ENCODE data around the gene CFAP410.
"Not testable (repeated sequence)": the region's sequence is repeated elsewhere in the genome, so short reads cannot be mapped to it uniquely, and the experiment has no call there.

The CFAP410 gene

DNA sequence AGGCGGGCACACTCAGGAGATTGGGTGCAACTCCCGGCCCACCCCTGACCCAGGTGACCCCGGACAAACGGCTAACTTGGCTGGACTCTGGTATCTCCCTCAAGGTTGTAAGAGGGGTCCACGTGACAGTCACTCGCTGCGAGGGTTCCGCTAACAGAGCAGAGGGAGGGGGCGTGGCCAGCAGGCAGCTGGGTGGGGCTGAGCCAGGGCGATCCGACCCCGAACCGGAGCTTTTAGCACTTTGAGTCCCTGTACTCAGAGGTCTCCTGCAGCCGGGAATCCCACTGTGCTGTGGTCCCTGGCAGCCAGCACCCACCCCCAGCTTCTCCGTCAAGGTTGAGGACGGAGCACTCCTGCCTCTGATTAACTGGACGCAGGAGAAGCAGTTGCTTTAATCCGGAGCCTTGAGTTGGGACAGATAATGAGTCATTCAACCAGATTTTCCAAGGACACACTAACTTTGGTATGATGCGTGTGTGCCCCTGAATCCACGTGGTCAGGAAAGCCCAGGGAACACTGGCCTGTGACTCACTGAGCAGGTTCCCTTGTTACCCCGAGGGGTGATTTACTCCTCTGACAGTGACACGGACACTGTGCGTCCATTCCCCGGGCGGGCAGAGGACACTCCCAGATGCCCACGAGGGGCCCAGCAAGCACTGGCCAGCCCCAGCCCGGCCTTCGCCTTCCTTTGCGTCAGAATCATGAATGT is 31.0 kb upstream of the CFAP410 start:
- no peak for DNase-seq (ENCODE audit: low read depth in 3 of 3, low spot score in 1 of 3)

DNA sequence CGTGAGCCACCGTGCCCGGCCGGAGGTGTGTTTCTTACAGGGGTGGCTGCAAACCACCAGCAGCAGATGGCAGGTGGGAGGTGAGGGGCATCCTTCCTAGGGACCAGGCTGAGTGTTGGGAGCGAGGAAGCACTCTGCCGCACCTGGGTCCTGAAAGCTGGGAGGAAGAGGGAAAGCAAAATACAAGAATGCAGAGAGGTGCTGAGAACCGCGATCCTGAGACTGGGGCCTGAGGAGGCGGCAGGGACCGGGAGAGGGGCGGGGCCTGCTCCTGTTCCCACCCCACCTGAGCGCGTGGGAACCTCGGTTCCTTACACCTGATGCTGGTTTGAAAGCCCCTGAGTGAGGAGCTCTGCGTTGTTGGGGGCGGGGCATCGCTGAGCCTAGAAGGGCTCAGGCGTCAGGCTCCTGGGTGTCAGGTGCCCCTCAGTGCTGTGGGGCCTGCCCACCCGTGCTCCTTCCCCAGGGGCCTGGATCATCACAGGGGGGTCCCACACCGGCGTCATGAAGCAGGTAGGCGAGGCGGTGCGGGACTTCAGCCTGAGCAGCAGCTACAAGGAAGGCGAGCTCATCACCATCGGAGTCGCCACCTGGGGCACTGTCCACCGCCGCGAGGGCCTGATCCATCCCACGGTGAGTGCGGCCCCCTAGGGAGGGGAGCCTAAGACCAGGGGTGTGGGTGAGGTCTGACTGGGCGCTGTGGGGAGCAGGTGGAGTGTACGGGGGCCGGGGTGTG is 29.7 kb upstream of the CFAP410 start:
- no peak for DNase-seq (ENCODE audit: low read depth in 3 of 3, low spot score in 1 of 3)

DNA sequence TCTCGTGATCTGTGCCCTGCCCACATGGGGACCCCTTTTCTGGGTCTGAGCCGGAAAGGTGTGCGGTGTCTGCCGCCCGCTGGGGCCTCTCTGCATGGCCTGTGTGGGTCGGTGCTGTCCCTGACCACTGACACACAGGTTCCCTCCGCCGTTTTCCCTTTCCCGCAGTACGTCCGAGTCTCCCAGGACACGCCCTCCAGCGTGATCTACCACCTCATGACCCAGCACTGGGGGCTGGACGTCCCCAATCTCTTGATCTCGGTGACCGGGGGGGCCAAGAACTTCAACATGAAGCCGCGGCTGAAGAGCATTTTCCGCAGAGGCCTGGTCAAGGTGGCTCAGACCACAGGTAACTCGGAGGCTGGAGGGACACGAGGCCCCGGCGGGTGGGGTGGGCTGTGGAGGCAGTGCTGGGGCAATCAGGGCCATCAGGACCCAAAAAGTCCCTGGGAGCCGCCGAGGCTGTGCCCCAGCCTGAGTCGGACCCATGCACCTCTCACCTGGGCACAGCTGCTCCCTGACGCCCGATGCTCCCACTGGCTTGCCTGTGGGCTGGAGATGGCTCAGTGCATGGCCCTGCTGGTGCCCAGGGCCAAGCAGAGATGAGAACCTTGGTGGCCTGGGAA is 27.5 kb upstream of the CFAP410 start:
- DNase-seq (ENCODE audit: low read depth in 3 of 3, low spot score in 1 of 3), result no peak

DNA sequence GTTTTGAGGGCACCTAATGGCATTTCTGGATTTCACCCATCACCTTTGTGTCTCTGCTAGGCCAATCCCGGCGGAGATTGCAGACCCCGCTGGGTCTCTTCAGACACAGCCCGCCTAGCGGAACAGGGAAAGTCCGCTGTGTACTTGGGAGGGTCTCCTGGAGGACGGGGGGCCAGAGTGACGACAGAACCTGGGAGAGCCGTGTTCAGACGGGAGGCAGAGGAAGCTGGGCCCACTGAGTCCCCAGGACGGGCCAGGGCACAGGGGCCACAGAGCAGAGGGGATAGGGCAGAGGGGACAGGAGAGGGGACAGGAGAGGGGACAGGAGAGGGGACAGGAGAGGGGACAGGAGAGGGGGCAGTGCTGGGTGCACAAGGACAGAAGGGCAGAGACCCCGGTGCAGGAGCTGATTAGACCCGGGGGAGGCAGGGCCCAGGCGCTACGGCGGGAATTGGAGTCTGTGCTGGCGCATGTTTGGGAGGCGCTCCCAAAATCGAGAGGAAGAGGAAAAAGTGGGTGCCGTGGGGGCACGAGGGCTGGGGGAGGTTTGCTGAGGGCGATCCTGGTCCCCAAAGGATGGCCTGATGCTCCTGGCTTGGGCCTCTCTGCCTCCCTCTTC is 26.9 kb upstream of the CFAP410 start:
- DNase-seq (ENCODE audit: low read depth in 3 of 3, low spot score in 1 of 3), result no peak

DNA sequence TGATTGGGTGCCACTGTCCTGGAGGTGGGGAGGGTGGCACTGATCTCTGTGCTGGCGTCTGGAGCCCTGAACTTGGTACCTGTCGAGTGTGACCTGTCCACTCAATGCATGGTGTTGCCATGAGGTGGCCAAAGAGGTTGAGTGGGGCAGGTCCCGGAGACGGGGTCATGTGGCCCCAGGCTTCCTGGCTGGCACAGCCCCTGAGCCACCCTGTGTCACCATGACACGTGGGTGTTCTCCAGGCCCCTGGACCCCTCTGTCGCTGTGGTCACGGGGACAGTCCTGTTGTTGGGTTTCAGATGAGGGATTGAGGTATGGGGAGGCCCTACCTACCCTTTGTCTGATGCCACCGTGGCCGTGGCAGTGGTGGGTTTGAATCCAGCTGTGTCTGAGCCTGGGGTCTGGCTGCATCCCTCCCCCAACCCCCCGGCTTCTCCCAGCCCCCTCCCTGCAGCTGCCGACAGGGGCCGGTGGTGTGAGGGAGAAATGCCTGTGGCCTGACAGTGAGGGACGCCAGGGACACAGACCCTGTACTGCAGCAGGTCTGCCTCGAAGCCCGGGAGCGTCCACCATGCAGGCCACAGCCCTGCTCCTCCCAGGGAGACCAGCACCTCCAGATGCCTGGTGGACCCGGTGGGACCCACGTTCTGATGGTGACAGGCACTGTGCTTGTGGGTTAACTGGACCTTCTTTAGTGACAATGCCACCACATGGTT is 26.2 kb upstream of the CFAP410 start:
- DNase-seq (ENCODE audit: low read depth in 3 of 3, low spot score in 1 of 3), result no peak

DNA sequence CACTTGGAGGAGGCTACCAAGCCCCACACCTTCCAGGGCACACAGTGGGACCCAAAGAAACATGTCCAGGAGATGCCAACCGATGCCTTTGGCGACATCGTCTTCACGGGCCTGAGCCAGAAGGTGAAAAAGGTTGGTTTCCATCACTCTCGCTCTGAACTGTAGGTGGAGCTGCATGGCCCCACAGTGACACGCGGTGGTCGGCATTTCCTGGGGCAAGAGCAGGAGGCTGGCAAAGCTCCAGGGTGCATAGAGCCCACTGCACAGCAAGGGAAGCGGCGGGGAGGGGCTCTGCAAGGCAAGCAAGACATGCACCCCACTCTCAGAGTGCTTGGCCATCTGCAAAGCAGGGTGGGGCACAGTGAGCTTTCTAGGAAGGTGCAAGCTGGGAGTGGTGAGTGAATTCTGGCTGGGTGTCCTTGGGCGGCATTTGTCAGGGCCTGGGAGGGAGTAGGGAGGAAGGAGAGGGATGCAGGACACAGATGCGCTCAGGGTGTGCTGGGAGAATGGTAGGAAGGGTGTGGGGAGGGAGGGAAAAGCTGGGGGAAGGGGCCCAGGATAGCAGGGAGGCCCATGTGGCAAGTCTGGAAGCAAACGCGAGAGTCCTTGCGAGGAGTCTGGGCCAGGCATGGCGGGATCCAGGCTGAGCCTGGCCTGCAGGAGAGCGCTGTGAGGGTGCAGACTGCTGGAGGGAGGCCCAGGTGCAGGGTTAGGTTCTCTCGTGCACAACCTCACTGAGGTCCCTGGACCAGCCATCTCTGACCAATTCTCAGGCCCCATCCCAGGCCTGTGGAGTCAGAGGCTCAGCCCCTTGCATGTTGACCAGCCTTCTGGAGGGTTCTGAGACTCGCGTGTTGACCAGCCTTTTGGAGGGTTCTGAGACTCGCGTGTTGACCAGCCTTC is 25.2 kb upstream of the CFAP410 start:
- no peak for DNase-seq (ENCODE audit: low read depth in 3 of 3, low spot score in 1 of 3)

DNA sequence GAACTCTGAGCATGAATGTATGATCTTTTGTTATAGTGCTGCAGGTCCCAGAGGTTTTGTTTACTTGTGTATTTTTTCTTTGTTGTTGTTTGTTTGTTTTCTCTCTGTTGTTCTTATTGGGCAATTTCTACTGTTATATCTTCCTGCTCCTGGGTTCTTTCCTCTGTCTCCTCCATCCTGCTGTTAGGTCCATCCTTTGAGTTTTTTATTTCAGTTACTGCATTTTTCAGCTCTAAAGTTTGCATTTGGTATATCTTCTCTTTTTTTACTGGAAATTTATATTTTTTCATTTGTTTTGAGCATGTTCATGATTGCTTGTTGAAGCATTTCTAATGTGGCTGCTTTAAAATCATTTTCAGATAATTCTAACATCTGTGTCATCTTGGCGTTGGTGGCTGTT is 24.1 kb upstream of the CFAP410 start:
- no peak for DNase-seq (ENCODE audit: low read depth in 3 of 3, low spot score in 1 of 3)

DNA sequence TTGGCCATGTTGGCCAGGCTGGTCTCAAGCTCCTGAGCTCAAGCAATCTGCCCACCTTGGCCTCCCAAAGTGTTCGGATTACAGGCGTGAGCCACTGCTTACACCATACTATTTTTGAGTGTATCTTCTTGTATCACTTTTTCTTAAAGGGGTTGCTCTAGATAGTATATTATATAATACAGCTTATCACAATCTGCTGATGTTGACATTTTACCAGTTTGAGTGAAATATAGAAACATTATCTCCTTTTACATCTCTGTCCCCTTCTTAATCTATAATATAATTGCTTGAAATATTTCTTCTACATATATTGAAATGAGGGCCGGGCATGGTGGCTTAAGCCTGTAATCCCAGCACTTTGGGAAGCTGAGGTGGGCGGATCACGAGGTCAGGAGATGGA is 22.7 kb upstream of the CFAP410 start:
- not testable (repeated sequence) for DNase-seq (ENCODE audit: low read depth in 3 of 3, low spot score in 1 of 3)

DNA sequence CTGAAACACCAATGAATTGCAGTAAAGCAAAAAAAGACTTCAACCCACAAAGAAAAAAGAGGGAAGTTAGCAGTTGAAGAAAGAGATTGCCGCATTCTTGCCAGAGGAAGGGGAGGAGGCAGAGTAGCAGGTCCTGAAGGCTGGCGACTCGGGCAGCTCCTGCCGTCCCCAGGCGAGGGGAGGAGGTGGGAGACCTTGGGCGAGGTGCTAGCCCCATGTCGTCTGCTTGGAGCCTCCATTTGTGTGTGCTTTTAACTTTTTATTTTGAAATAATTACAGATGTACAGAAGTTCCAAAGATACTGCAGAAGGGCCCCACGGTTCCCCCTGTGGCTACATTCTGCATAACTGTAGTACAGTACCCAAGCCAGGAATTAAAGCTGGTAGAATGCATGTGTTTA is 21.0 kb upstream of the CFAP410 start:
- no peak for DNase-seq (ENCODE audit: low read depth in 3 of 3, low spot score in 1 of 3)

DNA sequence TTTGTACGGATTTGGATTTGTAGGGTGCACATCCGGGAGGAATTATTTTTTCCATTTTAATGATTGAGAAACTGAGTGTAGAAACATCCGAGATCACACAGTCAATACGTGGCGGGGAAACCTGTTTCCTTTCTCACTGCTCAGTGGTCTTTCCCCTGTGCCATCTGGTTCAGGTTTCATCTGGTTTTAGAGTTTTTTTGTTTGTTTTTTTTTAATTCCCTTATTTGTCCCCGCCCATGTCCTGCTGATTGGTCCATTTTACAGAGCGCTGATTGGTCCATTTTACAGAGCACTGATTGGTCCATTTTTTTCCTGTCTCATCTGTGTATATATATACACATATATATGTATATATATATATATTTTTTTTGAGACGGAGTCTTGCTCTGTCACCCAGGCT is 20.2 kb upstream of the CFAP410 start:
- DNase-seq (ENCODE audit: low read depth in 3 of 3, low spot score in 1 of 3), result no peak

DNA sequence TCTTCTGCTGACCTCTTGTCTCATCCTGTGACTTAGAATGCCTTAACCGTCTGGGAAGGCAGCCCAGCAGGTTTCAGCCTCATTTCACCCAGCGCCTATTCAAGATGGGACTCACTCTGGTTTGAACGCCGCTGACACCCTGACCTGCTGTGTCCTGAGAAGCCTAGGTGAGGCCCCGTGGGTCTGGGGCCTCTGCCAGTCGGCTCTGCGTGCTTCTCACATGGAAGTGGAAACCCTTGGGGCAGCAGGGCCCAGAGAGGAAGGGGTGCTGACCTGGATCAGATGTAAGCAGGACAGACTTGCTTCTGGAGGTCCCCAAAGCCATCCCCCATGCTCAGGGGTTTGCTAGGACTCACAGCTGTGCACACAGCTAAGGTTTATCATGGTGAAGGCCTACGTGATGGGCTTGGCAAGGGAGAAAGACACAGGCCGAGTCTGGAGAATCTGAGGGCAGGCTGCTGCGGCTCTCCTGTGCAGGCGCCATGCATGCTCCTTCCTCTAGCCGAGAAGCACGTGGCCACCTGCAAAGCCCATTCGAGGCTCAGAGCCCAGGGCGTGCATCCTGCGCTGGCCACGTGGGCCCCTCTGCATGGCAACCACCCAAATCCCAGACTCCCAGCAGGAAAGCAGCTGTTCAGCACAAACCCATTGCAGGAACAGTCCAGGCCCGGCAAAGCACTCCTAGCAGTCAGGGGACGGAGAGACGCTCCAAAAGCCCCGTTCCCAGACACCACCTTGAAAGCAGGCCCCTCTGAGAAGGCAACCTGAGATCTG is 18.1 kb upstream of the CFAP410 start:
- DNase-seq (ENCODE audit: low read depth in 3 of 3, low spot score in 1 of 3), result no peak

DNA sequence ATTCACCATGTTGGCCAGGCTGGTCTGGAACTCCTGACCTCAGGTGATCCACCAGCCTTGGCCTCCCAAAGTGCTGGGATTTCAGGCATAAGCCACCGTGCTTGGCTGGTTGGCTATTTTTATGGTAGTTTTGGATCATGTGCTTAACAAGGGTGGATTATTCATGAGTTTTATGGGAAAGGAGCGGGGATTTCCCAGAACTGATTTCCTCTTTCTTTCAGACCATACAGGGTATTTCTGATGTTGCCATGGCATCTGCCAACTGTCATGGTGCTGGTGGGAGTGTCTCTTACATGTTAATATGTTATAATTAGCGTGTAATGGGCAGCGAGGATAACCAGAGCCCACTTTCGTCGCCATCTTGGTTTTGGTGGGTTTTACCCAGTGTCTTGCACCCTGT is 17.4 kb upstream of the CFAP410 start:
- DNase-seq (ENCODE audit: low read depth in 3 of 3, low spot score in 1 of 3), result no peak

DNA sequence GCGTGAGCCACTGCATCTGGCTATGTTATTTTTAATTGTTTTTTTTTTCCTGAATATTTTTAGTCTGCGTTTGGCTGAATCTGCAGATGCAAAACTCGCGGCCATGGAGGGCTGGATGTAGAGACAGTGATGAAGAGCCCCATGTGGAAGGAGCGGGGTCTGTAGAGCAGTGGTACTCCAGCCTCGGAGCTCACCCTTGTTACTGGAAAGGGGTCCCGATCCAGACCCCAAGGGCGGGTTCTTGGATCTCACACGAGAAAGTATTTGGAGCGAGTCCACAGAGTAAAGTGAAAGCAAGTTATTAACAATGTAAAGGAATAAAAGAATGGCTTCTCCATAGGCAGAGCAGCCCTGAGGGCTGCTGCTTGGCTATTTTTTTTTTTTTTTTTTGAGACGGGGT is 17.0 kb upstream of the CFAP410 start:
- no peak for DNase-seq (ENCODE audit: low read depth in 3 of 3, low spot score in 1 of 3)

DNA sequence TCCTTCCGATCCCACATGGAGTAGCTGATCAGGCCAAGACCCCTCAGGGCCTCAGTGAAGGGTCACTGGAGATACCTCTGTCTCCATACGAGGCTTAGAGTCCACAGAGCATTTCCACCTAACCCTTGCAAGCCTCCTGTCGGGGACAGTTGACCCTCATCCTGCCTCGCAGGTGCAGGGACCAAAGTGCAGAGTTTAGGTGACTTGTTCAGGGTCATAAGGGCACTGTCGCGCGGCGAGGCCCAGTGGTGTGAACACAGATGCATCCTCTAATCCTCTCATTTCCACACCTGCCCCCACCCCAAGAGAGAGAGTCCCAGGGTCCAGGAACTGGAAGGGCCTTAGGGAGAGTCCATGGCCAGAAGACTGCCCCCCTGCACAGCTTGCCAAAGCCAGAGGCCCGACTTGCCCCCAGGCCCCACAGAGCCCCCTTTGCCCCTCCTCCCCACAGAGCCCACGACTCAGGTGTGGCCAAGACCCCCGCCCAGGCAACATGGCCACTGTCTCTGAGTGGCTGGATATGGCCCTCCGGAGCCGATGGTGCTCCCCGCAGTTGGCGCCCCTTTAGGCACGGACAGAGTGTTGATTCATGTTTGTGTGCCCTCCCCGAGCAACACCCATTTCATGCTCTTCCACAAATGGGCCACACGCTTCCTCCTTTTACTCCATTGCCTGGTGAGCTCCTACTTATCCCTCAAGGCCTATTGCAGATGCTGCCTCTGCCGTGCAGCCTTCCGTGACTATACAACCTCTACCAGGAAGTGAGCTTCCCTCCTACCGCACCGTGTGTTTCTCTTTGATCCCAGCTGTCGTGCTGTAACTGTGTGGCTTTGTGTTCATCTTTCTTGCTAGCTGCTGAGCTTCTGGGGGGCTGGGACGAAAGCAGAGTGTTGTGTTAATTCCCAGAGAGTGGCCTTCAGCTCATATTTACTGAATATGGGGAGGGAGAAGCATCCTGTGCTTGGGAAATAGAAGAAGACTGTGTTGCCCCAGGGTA is 15.9 kb upstream of the CFAP410 start:
- no peak for DNase-seq (ENCODE audit: low read depth in 3 of 3, low spot score in 1 of 3)

DNA sequence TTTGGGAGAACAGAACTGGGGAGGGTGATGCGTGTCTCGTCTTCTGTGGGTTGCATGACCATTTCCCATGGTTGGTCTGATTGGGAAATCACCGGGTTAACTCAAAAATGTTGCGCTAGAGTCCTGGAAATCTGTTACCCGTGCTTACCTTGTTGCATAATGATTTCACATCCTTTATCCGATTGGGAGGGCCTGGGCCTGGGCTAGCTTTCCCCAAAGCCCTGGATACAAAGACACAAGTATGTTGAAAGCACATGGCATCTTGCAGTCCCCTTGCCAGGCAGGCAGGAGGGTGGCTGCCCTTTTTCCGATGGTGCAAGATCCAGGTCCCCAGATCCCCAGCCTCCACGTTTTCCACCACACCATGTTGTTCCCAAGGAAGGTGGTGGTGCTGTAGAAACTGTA is 14.8 kb upstream of the CFAP410 start:
- no peak for DNase-seq (ENCODE audit: low read depth in 3 of 3, low spot score in 1 of 3)

DNA sequence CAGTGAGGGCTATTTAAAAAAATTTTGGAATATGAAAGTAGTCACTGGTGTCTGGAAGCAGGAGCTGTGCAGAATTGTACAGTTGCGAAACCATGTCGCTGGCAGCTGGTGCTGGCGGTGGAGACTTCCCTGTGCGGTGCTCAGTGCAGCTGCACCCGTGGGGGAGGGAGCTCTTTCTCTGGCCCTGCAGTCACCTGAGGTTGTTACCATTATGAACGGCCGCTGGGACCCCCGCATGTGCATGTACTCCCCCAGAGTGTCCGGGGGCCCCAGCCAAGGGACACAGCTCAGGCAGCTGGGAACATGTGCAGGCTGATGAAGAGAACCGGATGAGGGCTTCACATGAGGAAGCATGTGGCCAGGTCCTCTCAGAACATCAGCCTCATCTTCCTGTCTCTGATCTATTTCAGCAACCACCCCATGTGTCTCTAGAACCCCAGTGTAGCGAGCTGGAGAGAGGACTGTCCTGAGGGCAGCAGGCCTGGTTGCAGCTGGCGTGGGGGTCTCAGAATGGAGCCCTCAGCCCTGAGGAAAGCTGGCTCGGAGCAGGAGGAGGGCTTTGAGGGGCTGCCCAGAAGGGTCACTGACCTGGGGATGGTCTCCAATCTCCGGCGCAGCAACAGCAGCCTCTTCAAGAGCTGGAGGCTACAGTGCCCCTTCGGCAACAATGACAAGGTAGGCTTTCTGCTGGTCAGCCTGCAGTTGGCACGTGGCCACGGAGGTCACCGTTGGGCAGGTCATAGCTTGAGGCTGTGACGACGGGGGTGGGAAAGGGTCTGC is 14.2 kb upstream of the CFAP410 start, which contains the start of gene TRPM2:
TSS of gene TRPM2 (plus strand) at position 431 of the 780 bp plus-strand sequence. CDS start at position 511, 80 bp downstream.
- no peak for DNase-seq (ENCODE audit: low read depth in 3 of 3, low spot score in 1 of 3)

DNA sequence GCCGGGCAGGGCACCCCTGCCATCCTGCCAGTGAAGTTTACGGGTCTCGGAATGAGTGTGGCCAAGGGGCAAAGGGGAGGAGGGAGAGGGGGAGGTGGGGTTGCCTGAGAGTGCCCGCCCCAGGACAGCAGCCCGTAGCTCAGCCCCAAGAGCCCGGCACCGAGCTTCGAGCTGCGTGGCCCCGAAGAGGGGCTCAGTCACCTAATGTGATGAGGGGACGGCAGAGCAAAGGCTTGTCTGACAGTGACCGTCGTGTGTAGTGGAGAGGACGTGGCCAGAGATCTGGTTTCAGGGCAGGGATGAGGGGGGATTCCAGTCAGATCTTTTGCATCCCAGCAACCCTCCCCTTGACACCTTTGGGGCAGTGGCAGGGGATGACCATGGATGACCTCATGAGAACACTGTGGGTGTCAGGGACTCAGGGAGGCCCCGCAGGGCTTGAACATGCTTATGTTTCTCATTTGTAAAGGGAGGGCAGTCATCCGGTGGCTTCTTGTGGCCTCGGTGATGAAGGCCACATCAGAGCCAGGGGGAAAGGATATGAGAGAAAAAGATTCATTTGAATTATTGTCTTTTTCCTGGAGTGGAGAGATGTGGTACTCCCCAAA is 13.2 kb upstream of the CFAP410 start:
- no peak for DNase-seq (ENCODE audit: low read depth in 3 of 3, low spot score in 1 of 3)

Measured in stimulated activated CD4-positive, alpha-beta T cell treated with anti-CD3 and anti-CD28 coated beads, TNF-alpha, amount 100 ng/mL, for 1 hour (primary cell).